SK-N-SH (cell line): Measurements from ENCODE around the gene CIB4.

Experiments
- EP300 ChIP-seq, 2 experiments: IDR thresholded peaks; 2 replicates each; pipeline versions ENCODE4 v1.4.0 to v1.6.1; 2012; ENCODE audit warnings: borderline replicate concordance in 1 of 2, low read depth in 1 of 2, low read length in 1 of 2
- FOSL2 ChIP-seq: IDR thresholded peaks from 2 replicates; pipeline ENCODE4 v1.4.0; 2012; ENCODE audit warnings: low read depth, mild to moderate bottlenecking, moderate library complexity, borderline replicate concordance
- GABPA ChIP-seq: IDR thresholded peaks from 2 replicates; pipeline ENCODE4 v1.4.0; 2012; ENCODE audit warnings: low read depth, mild to moderate bottlenecking
- NRF1 ChIP-seq: IDR thresholded peaks from 2 replicates; pipeline ENCODE4 v1.6.1; 2012; ENCODE audit warnings: low read depth, mild to moderate bottlenecking, low read length
- POLR2AphosphoS5 ChIP-seq: IDR thresholded peaks from 2 replicates; pipeline ENCODE4 v1.6.1; 2012; ENCODE audit warnings: low read depth, low read length
- RCOR1 ChIP-seq: fragments of 150-350 bp; IDR thresholded peaks from 2 replicates; pipeline ENCODE4 v1.6.1; 2017; ENCODE audit warnings: antibody characterized with exemption, low read length
- RXRA ChIP-seq: IDR thresholded peaks from 2 replicates; pipeline ENCODE4 v1.4.0; 2012; ENCODE audit warnings: low read depth, mild to moderate bottlenecking, borderline replicate concordance
- SIN3A ChIP-seq: IDR thresholded peaks from 2 replicates; pipeline ENCODE4 v1.6.1; 2012; ENCODE audit warnings: low read depth, mild to moderate bottlenecking, low read length, moderate library complexity, borderline replicate concordance
- TEAD4 ChIP-seq: IDR thresholded peaks from 2 replicates; pipeline ENCODE4 v1.4.0; 2012; ENCODE audit warnings: mild to moderate bottlenecking, borderline replicate concordance; ENCODE audit not compliant: insufficient read depth
- TF ChIP-seq, protein P1 (sequence below): IDR thresholded peaks from 2 replicates; pipeline ENCODE4 v1.4.0; 2012; ENCODE audit warnings: low read depth, borderline replicate concordance
- TF ChIP-seq, protein P2 (sequence below): fragments of 200-600 bp; sonication (generic); IDR thresholded peaks from 2 replicates; pipeline ENCODE4 v1.6.1; 2017; ENCODE audit warnings: antibody characterized with exemption, mild to moderate bottlenecking, moderate library complexity

DNA sequence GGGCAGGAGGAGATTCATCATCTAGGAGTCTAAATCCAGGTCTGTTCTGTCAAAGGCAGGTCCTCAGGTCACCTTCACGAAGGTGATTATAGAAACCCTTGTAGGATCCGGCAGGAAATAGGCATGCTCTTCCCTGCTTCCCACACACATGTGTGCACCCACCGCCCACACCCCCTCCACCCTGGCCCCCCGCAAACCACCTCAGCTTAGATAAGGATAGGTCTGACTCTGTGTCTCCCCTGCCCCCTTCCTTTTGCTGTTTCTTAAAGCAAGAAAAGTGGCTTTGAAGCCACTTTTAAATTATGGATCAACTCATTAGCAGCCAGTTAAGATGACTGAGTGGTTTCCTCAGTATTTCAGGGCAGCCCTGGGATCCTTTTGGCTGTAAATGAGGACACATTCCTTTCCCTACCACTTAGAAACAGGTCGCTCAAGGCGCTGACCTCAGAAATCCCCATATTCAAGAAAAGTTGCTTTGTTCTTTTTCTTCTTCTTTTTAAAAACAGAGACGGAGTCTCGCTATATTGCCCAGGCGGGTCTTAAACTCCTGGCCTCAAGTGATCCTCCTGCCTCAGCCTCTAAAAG lies 14.5 kb upstream of the CIB4 start:
- TF ChIP-seq, protein P1, sequence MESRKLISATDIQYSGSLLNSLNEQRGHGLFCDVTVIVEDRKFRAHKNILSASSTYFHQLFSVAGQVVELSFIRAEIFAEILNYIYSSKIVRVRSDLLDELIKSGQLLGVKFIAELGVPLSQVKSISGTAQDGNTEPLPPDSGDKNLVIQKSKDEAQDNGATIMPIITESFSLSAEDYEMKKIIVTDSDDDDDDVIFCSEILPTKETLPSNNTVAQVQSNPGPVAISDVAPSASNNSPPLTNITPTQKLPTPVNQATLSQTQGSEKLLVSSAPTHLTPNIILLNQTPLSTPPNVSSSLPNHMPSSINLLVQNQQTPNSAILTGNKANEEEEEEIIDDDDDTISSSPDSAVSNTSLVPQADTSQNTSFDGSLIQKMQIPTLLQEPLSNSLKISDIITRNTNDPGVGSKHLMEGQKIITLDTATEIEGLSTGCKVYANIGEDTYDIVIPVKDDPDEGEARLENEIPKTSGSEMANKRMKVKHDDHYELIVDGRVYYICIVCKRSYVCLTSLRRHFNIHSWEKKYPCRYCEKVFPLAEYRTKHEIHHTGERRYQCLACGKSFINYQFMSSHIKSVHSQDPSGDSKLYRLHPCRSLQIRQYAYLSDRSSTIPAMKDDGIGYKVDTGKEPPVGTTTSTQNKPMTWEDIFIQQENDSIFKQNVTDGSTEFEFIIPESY, result no peak
- TF ChIP-seq, protein P2, sequence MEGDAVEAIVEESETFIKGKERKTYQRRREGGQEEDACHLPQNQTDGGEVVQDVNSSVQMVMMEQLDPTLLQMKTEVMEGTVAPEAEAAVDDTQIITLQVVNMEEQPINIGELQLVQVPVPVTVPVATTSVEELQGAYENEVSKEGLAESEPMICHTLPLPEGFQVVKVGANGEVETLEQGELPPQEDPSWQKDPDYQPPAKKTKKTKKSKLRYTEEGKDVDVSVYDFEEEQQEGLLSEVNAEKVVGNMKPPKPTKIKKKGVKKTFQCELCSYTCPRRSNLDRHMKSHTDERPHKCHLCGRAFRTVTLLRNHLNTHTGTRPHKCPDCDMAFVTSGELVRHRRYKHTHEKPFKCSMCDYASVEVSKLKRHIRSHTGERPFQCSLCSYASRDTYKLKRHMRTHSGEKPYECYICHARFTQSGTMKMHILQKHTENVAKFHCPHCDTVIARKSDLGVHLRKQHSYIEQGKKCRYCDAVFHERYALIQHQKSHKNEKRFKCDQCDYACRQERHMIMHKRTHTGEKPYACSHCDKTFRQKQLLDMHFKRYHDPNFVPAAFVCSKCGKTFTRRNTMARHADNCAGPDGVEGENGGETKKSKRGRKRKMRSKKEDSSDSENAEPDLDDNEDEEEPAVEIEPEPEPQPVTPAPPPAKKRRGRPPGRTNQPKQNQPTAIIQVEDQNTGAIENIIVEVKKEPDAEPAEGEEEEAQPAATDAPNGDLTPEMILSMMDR, result no peak
- TF ChIP-seq TEAD4 (no peak), SIN3A (no peak), POLR2AphosphoS5 (no peak), RXRA (no peak), NRF1 (no peak), RCOR1 (no peak), EP300 (IDR thresholded peaks at IDR 0.05; ENCODE audit: borderline replicate concordance in 1 of 2, low read depth in 1 of 2, low read length in 1 of 2) (no peak), FOSL2 (no peak), GABPA (no peak)
